Measurements from ENCODE around the gene SPTBN4. TPM values are rescaled to one million over a fixed set of nuclear protein-coding genes. Genes with fewer than 3 reads are reported as not detected.
A peak's percentile ranks its signal among the peaks of the same experiment; 100 is the strongest.

Gene SPTBN4
- total RNA-seq, 1 donor from 2014 or later: 0.43 TPM

- peaks cover 2 to 11% of the 10 kb centered on the region in 2 donors for H3K4me1 ChIP-seq
- intact Hi-C loops (cut with DNase I): no loop called here
These were observed 104.2 kb downstream of the SPTBN4 start for GRCh38 chr19:40571005-40571318.

GRCh38 chr19:40571831-40572495, 105.2 kb downstream of the SPTBN4 start:
- Histone ChIP-seq H3K9me3 (no peaks in the 10 kb centered on the region), H3K4me3 (no peak overlapping the region), H3K27ac (peak overlapping the region in 1 of 2 donors; percentile 58), H3K36me3 (no peaks in the 10 kb centered on the region), H3K4me1 (peaks cover 2 to 11% of the 10 kb centered on the region in 2 donors), H3K27me3 (peaks cover 10% of the 10 kb centered on the region)
- intact Hi-C loops (cut with DNase I): no loop called here
- no peak for DNase-seq (ENCODE audit: low spot score in 2 of 2)
- TF ChIP-seq CTCF (IDR thresholded peaks at IDR 0.05): no peak

More at GRCh38 chr19:40571005-40571318, 104.2 kb downstream of the SPTBN4 start:
- no peak for TF ChIP-seq CTCF (IDR thresholded peaks at IDR 0.05)
- Histone ChIP-seq H3K36me3 (no peaks in the 10 kb centered on the region), H3K4me3 (no peak overlapping the region), H3K27me3 (peaks cover 16% of the 10 kb centered on the region), H3K27ac (peak overlapping the region; percentile 37 to 58), H3K9me3 (no peaks in the 10 kb centered on the region)
- no peak for DNase-seq (ENCODE audit: low spot score in 2 of 2)

- TF ChIP-seq CTCF (IDR thresholded peaks at IDR 0.05): no peak
- H3K27ac ChIP-seq: no peak overlapping the region
- no peaks in the 10 kb centered on the region for H3K27me3 ChIP-seq
- intact Hi-C loops (cut with DNase I): loop anchor here (5.0 kb wide), 1 partner anchor 33 kb away; no protein-coding TSS in a partner anchor
- no peak for DNase-seq (ENCODE audit: low spot score in 2 of 2)
- H3K4me3 ChIP-seq: no peak overlapping the region
- H3K4me1 ChIP-seq: peaks cover 0 to 11% of the 10 kb centered on the region in 2 donors
- H3K9me3 ChIP-seq: no peaks in the 10 kb centered on the region
- H3K36me3 ChIP-seq: peaks cover 4 to 6% of the 10 kb centered on the region in 2 donors
These were observed 108.5 kb downstream of the SPTBN4 start for GRCh38 chr19:40575326-40575725.

- H3K36me3 ChIP-seq: peaks cover 11 to 15% of the 10 kb centered on the region in 2 donors
- H3K4me1 ChIP-seq: peaks cover 0 to 11% of the 10 kb centered on the region in 2 donors
- TF ChIP-seq CTCF (IDR thresholded peaks at IDR 0.05): no peak
- DNase-seq (ENCODE audit: low spot score in 2 of 2): no peak
- intact Hi-C loops (cut with DNase I): loop anchor here (2.0 to 5.0 kb wide), 2 partner anchors 34 to 47 kb away; no protein-coding TSS in a partner anchor
- H3K27me3 ChIP-seq: no peaks in the 10 kb centered on the region
- no peak overlapping the region for H3K27ac ChIP-seq
- H3K9me3 ChIP-seq: no peaks in the 10 kb centered on the region
- peak overlapping the region; percentile 75 to 84 for H3K4me3 ChIP-seq
These were observed 109.4 kb downstream of the SPTBN4 start for GRCh38 chr19:40576151-40576584.

- intact Hi-C loops (cut with DNase I): loop anchor here (2.0 to 5.0 kb wide), 2 partner anchors 35 to 48 kb away; no protein-coding TSS in a partner anchor
- no peaks in the 10 kb centered on the region for H3K9me3 ChIP-seq
- H3K4me3 ChIP-seq: peak within 1 kb of the TSS; percentile 75 to 84
- peak; percentile 80 to 96 for DNase-seq (ENCODE audit: low spot score in 2 of 2)
- peaks cover 18 to 21% of the 10 kb centered on the region in 2 donors for H3K36me3 ChIP-seq
- H3K27me3 ChIP-seq: no peaks in the 10 kb centered on the region
- TF ChIP-seq CTCF (IDR thresholded peaks at IDR 0.05): no peak
- H3K27ac ChIP-seq: peak within 1 kb of the TSS; percentile 66
- peaks cover 0 to 11% of the 10 kb centered on the region in 2 donors for H3K4me1 ChIP-seq
These were observed 110.0 kb downstream of the SPTBN4 start, which contains the start of gene SHKBP1 for GRCh38 chr19:40576585-40577451. Gene SHKBP1, plus strand, starts transcription at chr19:40576873. Its CDS starts 27 bp downstream, at chr19:40576900.
